Bronchial epithelial cell (primary cell): ENCODE results near the gene GPR65. TPM values are rescaled to one million over a fixed set of nuclear protein-coding genes. Genes with fewer than 3 reads are reported as not detected.

Experiments
- DNase-seq: peaks from one replicate; pipeline ENCODE4 v3.0.0-alpha.2; 2010; ENCODE audit warnings: low read depth
- FAIRE-seq: peaks from 2 replicates; lab custom pipeline; 2011; peaks lifted over from hg19 to GRCh38; lab: Jason Lieb, UNC
- H3K27me3 ChIP-seq: 2 replicates; pipeline ENCODE4 v1.5.1; 2011; ENCODE audit warnings: low read length; ENCODE audit not compliant: control insufficient read depth, insufficient read depth
- H3K36me3 ChIP-seq: 2 replicates; pipeline ENCODE4 v1.5.1; 2011; ENCODE audit warnings: low read length; ENCODE audit not compliant: control insufficient read depth, insufficient read depth
- H3K4me3 ChIP-seq: 2 replicates; pipeline ENCODE4 v1.5.1; 2011; ENCODE audit warnings: mild to moderate bottlenecking, low read depth, low read length, control low read depth
- CTCF ChIP-seq: IDR thresholded peaks from 2 replicates; pipeline ENCODE4 v1.5.1; 2011; ENCODE audit warnings: mild to moderate bottlenecking, moderate library complexity, low read length, control low read depth, inconsistent platforms; ENCODE audit not compliant: insufficient read depth, severe bottlenecking
- total RNA-seq: library from RNA; depleted of rRNA; stranded (reverse); fragments of >200 nt; gene quantifications from 2 replicates; pipeline ENCODE4 v1.2.1, GENCODE V29; 2014

GPR65 gene
- total RNA-seq, 1 donor from 2014 or later, result under 0.01 TPM

- FAIRE-seq, result no peak
- H3K36me3 ChIP-seq, result no peaks in the 10 kb centered on the region
- no peak for DNase-seq
- no peak for TF ChIP-seq CTCF
- H3K27me3 ChIP-seq, result peaks cover 2% of the 10 kb centered on the region
- H3K4me3 ChIP-seq, result no peak overlapping the region
Observed at GRCh38 chr14:88034076-88034475, 29.1 kb downstream of the GPR65 start.

- no peak for TF ChIP-seq CTCF
- FAIRE-seq, result no peak
- Histone ChIP-seq H3K27me3 (peaks cover 2% of the 10 kb centered on the region), H3K4me3 (no peak overlapping the region), H3K36me3 (no peaks in the 10 kb centered on the region)
- DNase-seq, result no peak
Observed at GRCh38 chr14:88036422-88036821, 31.5 kb downstream of the GPR65 start.

GRCh38 chr14:88037325-88037724 lies 32.4 kb downstream of the GPR65 start:
- Histone ChIP-seq H3K4me3 (no peak overlapping the region), H3K36me3 (no peaks in the 10 kb centered on the region), H3K27me3 (peaks cover 2% of the 10 kb centered on the region)
- FAIRE-seq, result no peak
- no peak for TF ChIP-seq CTCF
- no peak for DNase-seq

- H3K36me3 ChIP-seq, result no peaks in the 10 kb centered on the region
- no peak overlapping the region for H3K4me3 ChIP-seq
- FAIRE-seq, result no peak
- no peak for DNase-seq
- H3K27me3 ChIP-seq, result peaks cover 2% of the 10 kb centered on the region
- TF ChIP-seq CTCF, result no peak
Observed at GRCh38 chr14:88039197-88039596, 34.3 kb downstream of the GPR65 start.

GRCh38 chr14:88040146-88040545 lies 35.2 kb downstream of the GPR65 start:
- Histone ChIP-seq H3K36me3 (no peaks in the 10 kb centered on the region), H3K4me3 (no peak overlapping the region), H3K27me3 (peaks cover 2% of the 10 kb centered on the region)
- FAIRE-seq, result no peak
- TF ChIP-seq CTCF, result no peak
- DNase-seq, result no peak

- H3K4me3 ChIP-seq, result no peak overlapping the region
- FAIRE-seq (no peak), DNase-seq (peak; percentile 78)
- H3K27me3 ChIP-seq, result no peaks in the 10 kb centered on the region
- H3K36me3 ChIP-seq, result no peaks in the 10 kb centered on the region
- TF ChIP-seq CTCF, result no peak
Observed at GRCh38 chr14:88043529-88044443, 38.9 kb downstream of the GPR65 start.
